Stomach (tissue), 9 donors: ENCODE results near the gene TUBA1B. TPM values are rescaled to one million over a fixed set of nuclear protein-coding genes. Genes with fewer than 3 reads are reported as not detected.

Source experiments
- DNase-seq, 2 donors: peaks; one replicate each; pipeline versions ENCODE4 v3.0.0 to v3.0.0-alpha.2; 2013 to 2019
- H3K27ac ChIP-seq, 5 donors: fragments of 200-600 bp in 4 of 5; sonication (generic) in 4 of 5; one replicate each; pipeline ENCODE4 v1.5.1; 2013 to 2019; ENCODE audit warnings: mild to moderate bottlenecking in 1 of 5, moderate library complexity in 1 of 5
- H3K27me3 ChIP-seq, 3 donors: fragments of 200-600 bp; sonication (generic); one replicate each; pipeline ENCODE4 v1.5.1; 2017 to 2019; ENCODE audit warnings: mixed run types in 1 of 3
- H3K36me3 ChIP-seq, 4 donors: fragments of 200-600 bp; sonication (generic); 1 replicate in 3 of 4; 2 replicates in 1 of 4; pipeline ENCODE4 v1.5.1; 2016 to 2019
- H3K4me1 ChIP-seq, 4 donors: fragments of 200-600 bp; sonication (generic); one replicate each; pipeline ENCODE4 v1.5.1; 2016 to 2019
- H3K4me3 ChIP-seq, 4 donors: fragments of 200-600 bp; sonication (generic) in 3 of 4; one replicate each; pipeline ENCODE4 v1.5.1; 2016 to 2019; ENCODE audit warnings: mild to moderate bottlenecking in 1 of 4
- H3K9me3 ChIP-seq, 4 donors: fragments of 200-600 bp; sonication (generic); one replicate each; pipeline ENCODE4 v1.5.1; 2016 to 2019
- EP300 ChIP-seq: sonication (generic); formaldehyde crosslinking; IDR thresholded peaks from one replicate; pipeline ENCODE4 v1.6.1; 2017; ENCODE audit warnings: antibody characterized with exemption
- POLR2A ChIP-seq, 4 donors: fragments of 450-650 bp; IDR thresholded peaks; one replicate each; pipeline ENCODE4 v1.6.1; 2016; ENCODE audit warnings: antibody characterized with exemption in 4 of 4, control low read depth in 2 of 4, mild to moderate bottlenecking in 1 of 4, moderate library complexity in 1 of 4
- POLR2AphosphoS5 ChIP-seq, 3 donors: sonication (generic); formaldehyde crosslinking; IDR thresholded peaks; one replicate each; pipeline ENCODE4 v1.6.1; 2016; ENCODE audit warnings: antibody characterized with exemption in 3 of 3
- WGBS, 5 donors: extraction: QIAGEN DNeasy Blood & Tissue Kit in 3 of 5; methylation state at CpG; one replicate each; pipeline versions ENCODE4 v1.1.5 to v1.1.7; 2013 to 2018; 5-methylcytosine and 5-hydroxymethylcytosine counted together
- intact Hi-C: fragments of 100-400 bp; cut with DNase I; formaldehyde crosslinking; loops from one replicate; pipeline ENCODE4 v1.15.1; 2023; ENCODE audit warnings: low total_unique reads
- polyA plus RNA-seq, 3 donors: library from polyadenylated mRNA; stranded (reverse); fragments of 200-250 nt; gene quantifications; one replicate each; pipeline ENCODE4 v1.2.3, GENCODE V29; 2013
- total RNA-seq, 5 donors: library from RNA; depleted of rRNA; stranded (reverse); fragments of >200 nt; gene quantifications; one replicate each; pipeline versions ENCODE4 v1.1.0 to v1.2.3, GENCODE V29; 2014 to 2016
- TF ChIP-seq, protein P1 (sequence below), 7 experiments: fragments of 450-650 bp in 4 of 7; fragments of 200-600 bp in 3 of 7; sonication (generic) in 3 of 7; IDR thresholded peaks; one replicate each; pipeline ENCODE4 v1.5.1; 2016 to 2019; ENCODE audit warnings: antibody characterized with exemption in 7 of 7, control low read depth in 2 of 7, mild to moderate bottlenecking in 1 of 7
- donor health status: healthy with polysubstance abuse.
- donor health status: Bipolar disorder and iron deficiency.
- donor health status: healthy.

The TUBA1B gene
- total and polyA plus RNA-seq, 8 donors, result 205 to 710 (median 390) TPM

GRCh38 chr12:49121047-49121696 is 10.0 kb downstream of the TUBA1B start:
- H3K27ac ChIP-seq, result no peak overlapping the region
- WGBS, 5 donors, result 29 to 35% (median 34%) methylated on average over 6 of the region's 6 CpGs
- peak in 1 of 3 donors; percentile 31 for TF ChIP-seq POLR2AphosphoS5 (IDR thresholded peaks at IDR 0.05)
- TF ChIP-seq EP300, result no peak
- no peak for TF ChIP-seq POLR2A (IDR thresholded peaks at IDR 0.05)
- TF ChIP-seq, protein P1, sequence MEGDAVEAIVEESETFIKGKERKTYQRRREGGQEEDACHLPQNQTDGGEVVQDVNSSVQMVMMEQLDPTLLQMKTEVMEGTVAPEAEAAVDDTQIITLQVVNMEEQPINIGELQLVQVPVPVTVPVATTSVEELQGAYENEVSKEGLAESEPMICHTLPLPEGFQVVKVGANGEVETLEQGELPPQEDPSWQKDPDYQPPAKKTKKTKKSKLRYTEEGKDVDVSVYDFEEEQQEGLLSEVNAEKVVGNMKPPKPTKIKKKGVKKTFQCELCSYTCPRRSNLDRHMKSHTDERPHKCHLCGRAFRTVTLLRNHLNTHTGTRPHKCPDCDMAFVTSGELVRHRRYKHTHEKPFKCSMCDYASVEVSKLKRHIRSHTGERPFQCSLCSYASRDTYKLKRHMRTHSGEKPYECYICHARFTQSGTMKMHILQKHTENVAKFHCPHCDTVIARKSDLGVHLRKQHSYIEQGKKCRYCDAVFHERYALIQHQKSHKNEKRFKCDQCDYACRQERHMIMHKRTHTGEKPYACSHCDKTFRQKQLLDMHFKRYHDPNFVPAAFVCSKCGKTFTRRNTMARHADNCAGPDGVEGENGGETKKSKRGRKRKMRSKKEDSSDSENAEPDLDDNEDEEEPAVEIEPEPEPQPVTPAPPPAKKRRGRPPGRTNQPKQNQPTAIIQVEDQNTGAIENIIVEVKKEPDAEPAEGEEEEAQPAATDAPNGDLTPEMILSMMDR (IDR thresholded peaks at IDR 0.05), result peak in 4 of 7 experiments; percentile 29 to 50 (median 40)
- H3K4me1 ChIP-seq, result no peaks in the 10 kb centered on the region
- no peaks in the 10 kb centered on the region for H3K36me3 ChIP-seq
- H3K27me3 ChIP-seq, result no peaks in the 10 kb centered on the region
- no peak overlapping the region for H3K4me3 ChIP-seq
- intact Hi-C loops, result loop anchor here (10.0 kb wide), 1 partner anchor 56 kb away; the partner anchor contains the start of genes KMT2D and RHEBL1
- H3K9me3 ChIP-seq, result no peaks in the 10 kb centered on the region
- DNase-seq, result peak; percentile 45 to 81

DNA sequence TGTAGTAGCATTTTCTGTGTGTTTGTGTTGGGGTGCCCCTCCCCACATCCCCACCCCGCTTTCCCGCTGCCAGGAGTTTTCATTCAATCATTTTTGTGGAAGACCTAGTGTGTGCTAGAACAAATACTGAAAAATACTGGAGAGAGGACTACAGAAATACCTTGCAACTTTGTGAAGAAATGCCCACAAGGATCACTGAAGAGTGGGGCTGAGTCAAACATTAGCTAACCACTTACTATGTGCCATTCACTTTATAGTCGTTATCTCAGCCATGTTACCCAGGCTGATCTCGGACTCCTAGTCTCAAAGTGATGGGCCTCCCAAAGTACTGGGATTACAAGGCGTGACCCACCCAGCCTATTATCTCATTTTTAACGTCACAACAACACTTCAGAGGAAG is 20.0 kb downstream of the TUBA1B start:
- 38 to 47% (median 43%) methylated on average over 6 of the region's 6 CpGs for WGBS, 5 donors
- Histone ChIP-seq H3K9me3 (no peaks in the 10 kb centered on the region), H3K36me3 (peaks cover 4 to 11% (median 8%) of the 10 kb centered on the region in 4 donors), H3K27me3 (no peaks in the 10 kb centered on the region), H3K4me1 (peaks cover 28 to 47% (median 41%) of the 10 kb centered on the region in 4 donors), H3K27ac (peak overlapping the region; percentile 90 to 96 (median 94)), H3K4me3 (peak overlapping the region; percentile 78 to 89 (median 86))
- no peak for TF ChIP-seq POLR2A (IDR thresholded peaks at IDR 0.05)
- no peak for TF ChIP-seq EP300
- TF ChIP-seq, protein P1 (IDR thresholded peaks at IDR 0.05), result no peak
- TF ChIP-seq POLR2AphosphoS5 (IDR thresholded peaks at IDR 0.05), result no peak
- DNase-seq, result no peak
- intact Hi-C loops, result no loop called here

DNA sequence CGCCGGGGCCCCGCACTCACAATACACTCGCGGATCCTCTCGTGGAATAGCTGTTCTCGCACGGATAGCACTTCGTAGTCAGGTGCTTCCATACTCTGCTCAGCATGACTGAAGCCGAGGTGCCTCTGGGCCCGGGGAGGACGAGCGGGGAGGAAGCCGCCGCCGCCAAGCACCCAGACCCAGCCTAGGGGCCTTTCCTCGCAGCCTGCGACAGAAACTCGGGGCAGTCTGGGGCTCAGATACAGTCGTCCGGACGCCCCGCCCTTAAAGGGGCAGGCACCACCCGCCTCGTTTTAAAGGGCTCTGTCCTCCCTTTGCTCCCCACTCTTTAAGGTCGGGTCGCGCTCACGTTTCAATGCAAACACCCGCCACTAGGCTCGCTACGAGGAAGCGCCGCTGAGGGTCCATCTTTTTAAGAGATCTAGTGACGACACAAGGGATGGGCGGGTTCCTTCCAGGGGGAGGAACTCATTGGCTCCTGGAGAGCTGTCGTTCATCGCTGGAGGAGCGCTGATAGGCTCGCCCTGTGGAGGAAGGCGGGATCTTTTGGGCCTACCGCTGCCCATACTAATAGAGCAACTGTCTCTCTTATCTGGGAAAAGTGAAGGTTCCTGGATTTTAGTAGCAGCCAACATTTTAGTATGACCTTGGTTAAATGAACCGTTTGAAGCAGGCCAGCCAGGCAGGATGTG is 20.6 kb downstream of the TUBA1B start, which contains the start of gene LMBR1L:
Gene LMBR1L (minus strand): TSS at position 384 of the 692 bp plus-strand sequence. CDS start 292 bp downstream, at position 92.
- WGBS, 5 donors, result 0 to 1% (median 0%) methylated on average over 31 to 43 of the region's 43 CpGs
- Histone ChIP-seq H3K27me3 (no peaks in the 10 kb centered on the region), H3K36me3 (peaks cover 4 to 17% (median 14%) of the 10 kb centered on the region in 4 donors), H3K9me3 (no peaks in the 10 kb centered on the region), H3K4me1 (peaks cover 28 to 53% (median 44%) of the 10 kb centered on the region in 4 donors), H3K27ac (peak within 1 kb of the TSS; percentile 90 to 96 (median 94)), H3K4me3 (peak within 1 kb of the TSS; percentile 78 to 89 (median 86))
- TF ChIP-seq, protein P1 (IDR thresholded peaks at IDR 0.05), result peak in 5 of 7 experiments; percentile 15 to 58 (median 43)
- TF ChIP-seq POLR2AphosphoS5 (IDR thresholded peaks at IDR 0.05), result peak; percentile 78 to 93 (median 91)
- peak in 2 of 4 donors; percentile 39 to 42 for TF ChIP-seq POLR2A (IDR thresholded peaks at IDR 0.05)
- no peak for TF ChIP-seq EP300
- intact Hi-C loops, result no loop called here
- peak; percentile 97 to 99 for DNase-seq
